Neural progenitor cell (in vitro differentiated cells): ENCODE data around the gene TAC4. TPM values are rescaled to one million over a fixed set of nuclear protein-coding genes. Genes with fewer than 3 reads are reported as not detected.

Experiments
- DNase-seq: peaks from one replicate; pipeline ENCODE4 v3.0.0-alpha.2; 2016; ENCODE audit warnings: low spot score
- H2AFZ ChIP-seq: fragments of 200-600 bp; sonication (generic); replicated peaks from 2 replicates; pipeline ENCODE4 v1.6.1; 2016; ENCODE audit warnings: antibody characterized with exemption
- H3F3A ChIP-seq: fragments of 200-600 bp; sonication (generic); 2 replicates; pipeline ENCODE4 v1.6.1; 2016; ENCODE audit warnings: antibody characterized with exemption, low read depth
- H3K27ac ChIP-seq: fragments of 200-600 bp; sonication (generic); 2 replicates; pipeline ENCODE4 v1.5.1; 2016; ENCODE audit warnings: mild to moderate bottlenecking
- H3K27me3 ChIP-seq: fragments of 200-600 bp; sonication (generic); 2 replicates; pipeline ENCODE4 v1.6.1; 2016; ENCODE audit warnings: mild to moderate bottlenecking, moderate library complexity
- H3K36me3 ChIP-seq: fragments of 200-600 bp; sonication (generic); 2 replicates; pipeline ENCODE4 v1.5.1; 2016
- H3K4me1 ChIP-seq: fragments of 200-600 bp; sonication (generic); 2 replicates; pipeline ENCODE4 v1.6.1; 2016; ENCODE audit warnings: mixed run types
- H3K4me2 ChIP-seq: fragments of 200-600 bp; sonication (generic); 2 replicates; pipeline ENCODE4 v1.6.1; 2016
- H3K4me3 ChIP-seq: fragments of 200-600 bp; sonication (generic); 2 replicates; pipeline ENCODE4 v1.5.1; 2016
- H3K79me2 ChIP-seq: fragments of 200-600 bp; sonication (generic); 2 replicates; pipeline ENCODE4 v1.6.1; 2016; ENCODE audit warnings: low read depth
- H3K9ac ChIP-seq: fragments of 200-600 bp; sonication (generic); 2 replicates; pipeline ENCODE4 v1.6.1; 2016
- H3K9me3 ChIP-seq: fragments of 200-600 bp; sonication (generic); 2 replicates; pipeline ENCODE4 v1.5.1; 2016; ENCODE audit warnings: low read depth
- H4K20me1 ChIP-seq: fragments of 200-600 bp; sonication (generic); 2 replicates; pipeline ENCODE4 v1.6.1; 2016; ENCODE audit warnings: low read depth
- H3K27ac Mint-ChIP-seq: 3 replicates; pipeline ENCODE4 v1.8.0; 2021; ENCODE audit warnings: mixed read lengths
- H3K27me3 Mint-ChIP-seq: 2 replicates; pipeline ENCODE4 v1.8.0; 2022; ENCODE audit warnings: low read depth, mild to moderate bottlenecking, inconsistent platforms, moderate library complexity, mixed read lengths; ENCODE audit not compliant: insufficient read depth
- H3K36me3 Mint-ChIP-seq: 3 replicates; pipeline ENCODE4 v1.8.0; 2021; ENCODE audit warnings: mixed read lengths
- H3K4me1 Mint-ChIP-seq: 3 replicates; pipeline ENCODE4 v1.8.0; 2021; ENCODE audit warnings: mixed read lengths
- H3K4me3 Mint-ChIP-seq: 3 replicates; pipeline ENCODE4 v1.8.0; 2021; ENCODE audit warnings: mild to moderate bottlenecking, moderate library complexity, mixed read lengths
- H3K9me3 Mint-ChIP-seq: 3 replicates; pipeline ENCODE4 v1.8.0; 2020; ENCODE audit warnings: mixed read lengths
- EZH2 ChIP-seq: fragments of 200-600 bp; sonication (generic); IDR thresholded peaks from 2 replicates; pipeline ENCODE4 v1.6.1; 2017; ENCODE audit warnings: antibody characterized with exemption, mild to moderate bottlenecking, moderate library complexity
- EZH2phosphoT487 ChIP-seq: fragments of 200-600 bp; sonication (generic); IDR thresholded peaks from 2 replicates; pipeline ENCODE4 v1.6.1; 2017; ENCODE audit warnings: antibody characterized with exemption
- total RNA-seq: library from RNA; depleted of rRNA; stranded (reverse); fragments of >200 nt; gene quantifications from 2 replicates; pipeline ENCODE4 v1.2.3, GENCODE V29; 2015; ENCODE audit warnings: low replicate concordance
- TF ChIP-seq, protein P1 (sequence below): fragments of 200-600 bp; sonication (generic); IDR thresholded peaks from 2 replicates; pipeline ENCODE4 v1.5.1; 2017; ENCODE audit warnings: antibody characterized with exemption, mild to moderate bottlenecking

The TAC4 gene
- total RNA-seq, 1 donor from 2014 or later = not detected

DNA sequence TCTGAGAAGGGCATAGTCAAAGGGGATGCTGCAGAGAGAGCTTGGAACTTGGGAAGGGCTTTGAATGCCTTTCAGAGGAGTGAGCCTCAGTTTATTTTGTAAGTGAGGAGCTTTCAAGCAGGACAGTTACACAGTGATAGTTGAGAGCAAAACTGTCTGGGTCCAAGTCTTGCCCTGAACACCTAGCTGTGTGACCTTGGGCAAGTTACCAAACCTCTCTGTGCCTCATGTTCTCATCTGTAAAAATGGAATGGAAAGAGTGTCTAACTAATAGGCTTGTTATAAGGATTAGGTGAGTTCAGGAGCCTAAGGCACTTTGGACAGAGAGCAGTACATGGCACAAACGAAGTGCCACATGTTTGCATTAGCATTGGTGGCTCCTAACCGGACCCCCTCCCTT is 27.0 kb upstream of the TAC4 start:
- no peak overlapping the region for H3K4me3 ChIP-seq
- H3F3A ChIP-seq = peaks cover 12% of the 10 kb centered on the region
- no peak for TF ChIP-seq EZH2phosphoT487
- Mint-ChIP-seq H3K36me3 (no peaks in the 10 kb centered on the region), H3K9me3 (no peaks in the 10 kb centered on the region), H3K27me3 (peaks cover 7% of the 10 kb centered on the region), H3K27ac (no peak overlapping the region), H3K4me1 (peaks cover 20% of the 10 kb centered on the region), H3K4me3 (no peak overlapping the region)
- no peak for DNase-seq
- no peaks in the 10 kb centered on the region for H4K20me1 ChIP-seq
- H3K27me3 ChIP-seq = peaks cover under 1% of the 10 kb centered on the region
- H3K9me3 ChIP-seq = no peaks in the 10 kb centered on the region
- no peaks in the 10 kb centered on the region for H3K36me3 ChIP-seq
- H3K9ac ChIP-seq = no peak overlapping the region
- H3K79me2 ChIP-seq = no peaks in the 10 kb centered on the region
- peaks cover 17% of the 10 kb centered on the region for H3K4me1 ChIP-seq
- H3K4me2 ChIP-seq = no peak overlapping the region
- H3K27ac ChIP-seq = no peak overlapping the region
- H2AFZ ChIP-seq = no peak overlapping the region

DNA sequence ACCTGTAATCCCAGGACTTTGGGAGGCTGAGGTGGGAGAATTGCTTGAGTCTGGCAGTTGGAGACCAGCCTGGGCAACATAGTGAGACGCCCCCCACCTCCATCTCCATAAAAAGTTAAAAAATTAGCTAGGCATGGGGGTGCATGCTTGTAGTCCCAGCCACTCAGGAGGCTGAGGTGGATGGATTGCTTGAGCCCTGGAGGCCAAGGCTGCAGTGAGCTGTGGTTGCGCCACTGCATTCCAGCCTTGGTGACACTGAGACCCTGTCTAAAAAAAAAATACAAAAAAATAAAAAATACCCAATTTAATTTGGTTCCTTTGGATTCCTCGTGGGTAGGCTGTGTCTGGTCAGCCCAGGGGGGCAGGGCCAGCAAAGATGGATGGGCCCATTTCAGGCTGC is 26.1 kb upstream of the TAC4 start:
- Histone ChIP-seq H3F3A (peaks cover 11% of the 10 kb centered on the region), H3K27me3 (no peaks in the 10 kb centered on the region), H3K79me2 (no peaks in the 10 kb centered on the region), H3K9me3 (no peaks in the 10 kb centered on the region), H3K4me1 (peaks cover 14% of the 10 kb centered on the region), H3K4me3 (no peak overlapping the region), H2AFZ (no peak overlapping the region), H3K27ac (no peak overlapping the region), H3K36me3 (no peaks in the 10 kb centered on the region), H4K20me1 (no peaks in the 10 kb centered on the region), H3K9ac (no peak overlapping the region), H3K4me2 (no peak overlapping the region)
- DNase-seq = no peak
- Mint-ChIP-seq H3K27me3 (peaks cover 6% of the 10 kb centered on the region), H3K9me3 (no peaks in the 10 kb centered on the region), H3K4me1 (peaks cover 12% of the 10 kb centered on the region), H3K4me3 (no peak overlapping the region), H3K27ac (no peak overlapping the region), H3K36me3 (no peaks in the 10 kb centered on the region)
- TF ChIP-seq EZH2phosphoT487 (no peak), EZH2 (no peak)
- TF ChIP-seq, protein P1, sequence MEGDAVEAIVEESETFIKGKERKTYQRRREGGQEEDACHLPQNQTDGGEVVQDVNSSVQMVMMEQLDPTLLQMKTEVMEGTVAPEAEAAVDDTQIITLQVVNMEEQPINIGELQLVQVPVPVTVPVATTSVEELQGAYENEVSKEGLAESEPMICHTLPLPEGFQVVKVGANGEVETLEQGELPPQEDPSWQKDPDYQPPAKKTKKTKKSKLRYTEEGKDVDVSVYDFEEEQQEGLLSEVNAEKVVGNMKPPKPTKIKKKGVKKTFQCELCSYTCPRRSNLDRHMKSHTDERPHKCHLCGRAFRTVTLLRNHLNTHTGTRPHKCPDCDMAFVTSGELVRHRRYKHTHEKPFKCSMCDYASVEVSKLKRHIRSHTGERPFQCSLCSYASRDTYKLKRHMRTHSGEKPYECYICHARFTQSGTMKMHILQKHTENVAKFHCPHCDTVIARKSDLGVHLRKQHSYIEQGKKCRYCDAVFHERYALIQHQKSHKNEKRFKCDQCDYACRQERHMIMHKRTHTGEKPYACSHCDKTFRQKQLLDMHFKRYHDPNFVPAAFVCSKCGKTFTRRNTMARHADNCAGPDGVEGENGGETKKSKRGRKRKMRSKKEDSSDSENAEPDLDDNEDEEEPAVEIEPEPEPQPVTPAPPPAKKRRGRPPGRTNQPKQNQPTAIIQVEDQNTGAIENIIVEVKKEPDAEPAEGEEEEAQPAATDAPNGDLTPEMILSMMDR = no peak

GRCh38 chr17:49873466-49873865 is 25.6 kb upstream of the TAC4 start:
- no peak overlapping the region for H2AFZ ChIP-seq
- H3K79me2 ChIP-seq = no peaks in the 10 kb centered on the region
- H3K4me2 ChIP-seq = no peak overlapping the region
- H3F3A ChIP-seq = peaks cover 11% of the 10 kb centered on the region
- no peak overlapping the region for H3K27ac ChIP-seq
- no peaks in the 10 kb centered on the region for H4K20me1 ChIP-seq
- no peak overlapping the region for H3K4me3 ChIP-seq
- no peak overlapping the region for H3K9ac ChIP-seq
- Mint-ChIP-seq H3K9me3 (no peaks in the 10 kb centered on the region), H3K27me3 (peaks cover 4% of the 10 kb centered on the region), H3K4me3 (peak overlapping the region; percentile 4), H3K27ac (peak overlapping the region; percentile 44), H3K36me3 (no peaks in the 10 kb centered on the region), H3K4me1 (peaks cover 17% of the 10 kb centered on the region)
- no peaks in the 10 kb centered on the region for H3K36me3 ChIP-seq
- TF ChIP-seq EZH2phosphoT487 (no peak), EZH2 (no peak)
- TF ChIP-seq, protein P1 = no peak
- no peaks in the 10 kb centered on the region for H3K9me3 ChIP-seq
- DNase-seq = no peak
- peaks cover 18% of the 10 kb centered on the region for H3K4me1 ChIP-seq
- no peaks in the 10 kb centered on the region for H3K27me3 ChIP-seq

DNA sequence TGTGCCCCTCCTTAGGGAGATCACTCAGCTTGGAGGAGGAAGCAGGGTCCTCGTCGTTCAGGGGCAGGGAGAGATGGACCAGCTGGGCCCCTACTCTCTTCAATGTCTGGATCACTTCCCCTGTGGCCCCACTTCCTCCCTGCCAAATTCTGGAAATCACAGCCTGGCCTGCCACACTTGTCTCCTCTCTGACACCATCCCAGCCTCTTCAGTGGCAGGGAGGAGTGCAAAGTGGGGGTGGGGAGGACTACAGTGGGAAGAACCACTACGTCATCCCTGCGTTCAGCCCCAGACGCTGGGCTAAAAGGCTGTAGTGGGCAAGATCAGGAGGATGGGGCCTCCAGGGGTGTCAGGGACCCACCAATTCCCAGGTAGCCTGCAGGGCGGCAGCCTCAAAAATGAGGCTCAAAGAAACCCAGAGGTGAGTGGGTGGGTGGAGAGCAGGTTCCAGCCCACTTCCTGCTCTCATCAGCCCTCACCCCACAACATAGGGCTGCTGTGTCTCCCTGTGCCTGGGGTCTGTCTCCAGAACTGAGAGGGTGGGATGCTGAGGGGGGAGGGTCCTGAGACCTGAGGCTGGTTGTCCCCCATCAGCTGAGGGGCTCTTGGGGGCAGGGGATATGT is 25.0 kb upstream of the TAC4 start:
- Histone ChIP-seq H3K9me3 (no peaks in the 10 kb centered on the region), H3K36me3 (no peaks in the 10 kb centered on the region), H3K9ac (no peak overlapping the region), H3K4me1 (peaks cover 23% of the 10 kb centered on the region), H3K79me2 (no peaks in the 10 kb centered on the region), H3K4me3 (no peak overlapping the region), H3F3A (peaks cover 11% of the 10 kb centered on the region), H3K27me3 (no peaks in the 10 kb centered on the region), H3K27ac (no peak overlapping the region), H4K20me1 (no peaks in the 10 kb centered on the region), H2AFZ (no peak overlapping the region), H3K4me2 (no peak overlapping the region)
- no peaks in the 10 kb centered on the region for H3K36me3 Mint-ChIP-seq
- H3K4me3 Mint-ChIP-seq = no peak overlapping the region
- peaks cover 2% of the 10 kb centered on the region for H3K27me3 Mint-ChIP-seq
- TF ChIP-seq, protein P1 = no peak
- no peak for TF ChIP-seq EZH2phosphoT487
- no peak for TF ChIP-seq EZH2
- peaks cover 20% of the 10 kb centered on the region for H3K4me1 Mint-ChIP-seq
- no peak for DNase-seq
- no peaks in the 10 kb centered on the region for H3K9me3 Mint-ChIP-seq
- H3K27ac Mint-ChIP-seq = no peak overlapping the region
